ENCODE results near the gene FRAS1.
"Not testable (repeated sequence)": the region's sequence is repeated elsewhere in the genome, so short reads cannot be mapped to it uniquely, and the experiment has no call there.

Gene FRAS1

DNA sequence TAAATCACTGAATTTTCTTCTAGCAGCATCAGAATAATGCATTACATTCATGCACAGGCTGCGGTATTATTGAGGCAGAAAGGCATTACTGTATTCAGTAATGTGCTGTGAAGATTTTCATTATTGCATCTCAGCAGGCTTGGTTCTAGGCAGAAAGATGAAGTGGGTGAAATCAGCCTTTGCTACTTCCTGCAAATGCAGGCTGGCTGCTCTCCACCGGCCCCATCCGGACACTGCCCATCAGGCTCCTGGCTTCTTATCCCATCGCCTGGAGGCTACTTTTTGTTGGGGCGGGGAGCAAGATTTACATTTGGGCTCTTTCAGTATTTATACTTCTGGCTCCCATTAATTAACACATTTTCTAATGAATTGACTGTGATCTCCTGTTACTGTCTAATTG lies 117.8 kb downstream of the FRAS1 start:
- no peak for DNase-seq

DNA sequence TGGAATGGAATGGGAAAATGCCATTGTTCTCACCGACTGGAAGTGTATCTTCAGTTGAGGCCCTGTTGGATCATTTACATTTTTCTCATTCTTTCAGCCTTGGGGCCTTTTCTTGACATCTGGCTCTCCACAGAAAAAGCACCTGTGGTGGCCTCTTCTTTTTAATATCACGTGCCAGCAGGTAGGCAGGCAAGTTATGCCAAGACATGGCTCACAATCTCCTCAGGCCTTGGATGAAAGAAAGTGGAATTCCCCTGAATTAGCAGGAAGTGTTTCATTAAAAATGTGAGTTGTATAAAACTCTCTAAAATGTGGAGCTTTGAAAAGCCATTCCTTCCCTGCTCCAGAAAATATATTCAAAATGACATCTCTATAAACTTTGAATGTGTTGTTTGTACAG lies 122.1 kb downstream of the FRAS1 start:
- DNase-seq = no peak

DNA sequence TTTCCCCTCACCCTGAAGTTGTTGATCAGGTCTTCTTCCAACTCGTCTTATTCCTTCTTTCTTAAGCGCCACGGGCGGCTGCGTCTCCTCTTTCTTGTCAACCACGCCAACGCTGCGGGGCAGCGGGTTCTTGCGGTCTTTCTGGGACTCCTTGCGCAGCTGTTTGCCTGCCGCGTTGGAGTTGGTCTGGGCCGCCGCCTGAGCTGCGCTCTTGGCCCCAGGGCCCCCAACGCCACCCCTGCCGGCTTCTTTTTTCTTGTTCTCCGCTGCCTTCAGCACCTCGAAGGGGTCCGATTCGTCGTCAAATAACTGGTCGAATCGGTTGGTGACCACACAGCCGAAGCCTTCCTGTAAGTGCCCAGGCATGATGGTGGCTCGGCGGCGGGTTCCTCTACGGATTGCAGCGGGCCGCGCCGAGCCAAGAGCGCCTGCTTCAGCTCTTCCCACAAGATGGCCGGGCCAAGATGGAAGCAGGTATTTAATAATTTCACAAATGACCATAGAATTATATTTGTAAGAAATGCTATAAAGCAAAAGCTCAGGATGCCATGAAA lies 124.6 kb downstream of the FRAS1 start:
- not testable (repeated sequence) for DNase-seq

- no peak for DNase-seq
Measured at GRCh38 chr4:78184584-78184983, 127.5 kb downstream of the FRAS1 start.

DNA sequence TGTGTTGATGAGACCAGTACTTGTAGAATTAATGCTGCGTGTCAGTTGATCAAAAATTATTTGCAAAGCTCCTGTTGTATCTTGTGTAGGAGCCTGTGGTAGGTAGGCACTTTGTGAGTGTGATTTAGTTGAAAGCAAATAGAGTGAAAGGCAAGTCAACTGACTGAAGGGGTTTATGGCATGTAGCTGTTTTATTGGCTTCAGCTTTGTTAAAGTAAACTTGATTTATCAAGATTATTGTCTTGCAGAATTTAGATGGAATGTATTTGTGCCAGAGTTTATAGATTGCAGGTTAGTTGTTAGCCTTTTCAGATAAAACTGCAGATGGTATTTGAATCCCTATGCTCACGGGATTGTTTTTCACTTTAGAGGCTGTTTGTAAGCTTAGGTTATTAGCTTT lies 128.0 kb downstream of the FRAS1 start:
- no peak for DNase-seq

GRCh38 chr4:78186597-78187543 lies 129.7 kb downstream of the FRAS1 start:
- DNase-seq = no peak

- DNase-seq = no peak
Measured at GRCh38 chr4:78190068-78190467, 132.9 kb downstream of the FRAS1 start.

DNA sequence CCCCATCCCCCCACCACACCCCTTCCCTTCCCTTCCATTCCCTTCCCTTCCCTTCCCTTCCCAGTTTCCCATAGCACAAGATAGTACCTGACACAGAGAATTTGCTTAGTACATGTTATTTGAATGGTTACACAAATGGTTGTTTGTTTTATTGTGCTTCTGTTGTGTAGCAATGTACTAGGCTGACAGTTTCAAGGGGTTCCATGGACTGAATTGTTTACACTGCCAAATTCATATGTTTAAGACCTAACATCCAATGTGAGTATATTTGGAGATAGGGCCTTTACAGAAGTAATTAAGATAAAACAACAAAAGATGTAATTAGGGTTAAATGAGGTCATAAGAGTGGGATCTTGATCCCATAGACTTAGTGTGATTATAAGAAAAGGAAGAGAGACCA lies 133.5 kb downstream of the FRAS1 start:
- no peak for DNase-seq

- no peak for DNase-seq
Measured at GRCh38 chr4:78197947-78198346, 140.8 kb downstream of the FRAS1 start.

DNA sequence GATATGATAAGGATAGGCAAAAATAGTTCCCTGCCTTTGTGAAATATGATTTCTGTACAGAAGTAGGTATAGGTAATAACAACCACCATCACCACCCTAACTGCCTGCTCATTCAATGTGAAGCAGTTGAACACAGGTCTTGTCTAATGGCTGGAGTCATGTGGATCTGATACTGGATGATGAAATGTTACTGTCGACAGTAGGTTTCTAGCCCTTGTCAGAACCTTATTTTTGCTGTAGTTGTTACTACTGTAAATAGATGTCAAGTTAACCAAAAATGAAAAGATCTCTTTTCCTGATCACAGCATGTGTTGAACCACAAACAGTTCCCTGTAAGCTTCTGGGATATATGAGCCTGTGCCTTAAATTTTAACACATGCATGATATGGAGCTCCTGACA lies 142.9 kb downstream of the FRAS1 start:
- no peak for DNase-seq

- no peak for DNase-seq
Measured at GRCh38 chr4:78200949-78201348, 143.8 kb downstream of the FRAS1 start.

- no peak for DNase-seq
Measured at GRCh38 chr4:78204176-78204575, 147.1 kb downstream of the FRAS1 start.

GRCh38 chr4:78205591-78205990 lies 148.5 kb downstream of the FRAS1 start:
- DNase-seq = no peak

- DNase-seq = no peak
Measured at GRCh38 chr4:78207541-78207940, 150.4 kb downstream of the FRAS1 start.

DNA sequence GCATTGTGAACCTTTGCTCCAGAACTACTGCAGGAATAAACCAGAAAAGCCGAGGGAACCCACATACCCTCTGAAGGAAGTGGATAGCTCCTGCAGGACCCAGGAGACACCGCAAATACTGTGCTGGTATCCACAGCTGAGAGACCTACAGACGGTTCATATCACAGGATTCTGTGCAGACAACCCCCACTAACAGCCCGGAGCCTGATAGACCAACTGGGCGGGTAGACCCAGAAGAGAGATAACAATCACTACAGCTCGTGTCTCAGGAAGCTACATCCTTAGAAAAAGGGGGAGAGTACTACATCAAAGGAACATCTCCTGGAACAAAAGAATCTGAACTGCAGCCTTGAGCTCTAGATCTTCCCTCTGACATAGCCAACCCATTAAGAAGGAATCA lies 150.8 kb downstream of the FRAS1 start:
- DNase-seq = no peak

DNA sequence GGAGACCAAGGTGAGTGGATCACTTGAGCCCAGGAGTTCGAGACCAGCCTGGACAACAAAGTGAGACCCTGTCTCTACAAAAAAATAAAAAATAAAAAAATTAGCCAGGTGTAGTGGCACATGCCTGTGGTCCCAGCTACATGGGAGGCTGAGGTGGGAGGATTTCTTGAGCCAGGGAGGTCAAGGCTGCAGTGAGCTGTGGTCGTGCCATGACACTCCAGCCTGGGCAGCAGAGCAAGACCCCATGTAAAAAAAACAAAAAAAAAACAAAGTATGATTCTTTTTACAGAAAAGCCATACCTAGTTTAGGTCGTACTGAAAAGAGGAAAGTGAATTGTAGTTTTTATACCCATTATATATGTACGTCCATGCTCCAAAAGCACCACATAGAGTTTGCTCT lies 151.8 kb downstream of the FRAS1 start:
- DNase-seq = not testable (repeated sequence)

DNA sequence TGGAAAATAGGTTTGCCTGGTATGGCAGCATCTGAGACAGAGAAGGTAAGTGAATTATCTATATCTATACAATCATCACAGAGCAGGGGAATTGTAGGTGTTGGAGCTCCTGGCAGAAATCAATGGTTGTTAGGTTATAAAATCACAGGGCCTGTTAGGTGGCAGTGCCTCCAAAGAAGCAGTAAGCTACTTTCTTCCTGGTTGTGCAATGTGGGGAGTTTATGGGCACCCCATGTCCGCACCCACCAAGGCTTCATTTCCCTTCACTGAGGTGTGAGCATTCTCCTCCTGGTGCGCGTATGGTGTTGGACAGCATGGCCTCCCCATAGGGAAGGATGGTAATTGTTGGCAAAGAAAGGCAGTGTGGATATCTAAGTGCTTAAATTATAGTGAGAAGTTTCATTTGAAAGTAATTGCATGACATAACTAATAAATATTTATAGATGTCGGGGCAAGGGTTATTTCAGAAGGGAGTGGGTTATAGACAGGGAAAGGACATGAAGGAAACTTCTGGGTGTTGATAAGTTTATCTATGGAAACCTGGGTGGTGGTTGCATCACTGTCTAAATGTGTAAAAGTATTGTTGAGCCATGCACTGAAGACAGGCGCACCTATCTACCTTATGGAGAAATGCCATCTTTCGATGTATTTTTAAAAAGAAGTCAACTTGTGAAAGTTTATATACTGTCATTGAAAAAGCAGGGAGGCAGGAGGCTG lies 153.7 kb downstream of the FRAS1 start:
- DNase-seq = no peak

GRCh38 chr4:78213218-78213617 lies 156.1 kb downstream of the FRAS1 start:
- DNase-seq = no peak

- DNase-seq = no peak
Measured at GRCh38 chr4:78214078-78214477, 157.0 kb downstream of the FRAS1 start.

DNA sequence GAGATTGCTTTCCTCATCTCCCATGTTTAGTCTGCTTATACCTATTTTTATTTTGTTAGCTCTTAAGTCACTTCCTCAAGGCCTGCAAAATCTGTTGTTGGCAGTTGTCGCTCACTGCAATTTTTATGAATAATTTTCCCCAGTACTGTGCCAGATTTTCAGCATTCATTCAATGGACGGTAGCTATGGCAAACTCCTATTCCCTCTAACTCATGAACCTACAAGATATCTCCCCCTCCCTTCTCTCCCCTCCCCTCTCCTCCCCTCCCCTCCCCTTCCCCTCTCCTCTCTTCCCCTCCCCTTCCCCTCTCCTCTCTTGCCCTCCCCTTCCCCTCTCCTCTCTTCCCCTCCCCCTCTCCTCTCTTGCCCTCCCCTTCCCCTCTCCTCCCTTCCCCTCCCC lies 160.4 kb downstream of the FRAS1 start:
- DNase-seq = no peak

GRCh38 chr4:78218260-78218659 lies 161.1 kb downstream of the FRAS1 start:
- no peak for DNase-seq

DNA sequence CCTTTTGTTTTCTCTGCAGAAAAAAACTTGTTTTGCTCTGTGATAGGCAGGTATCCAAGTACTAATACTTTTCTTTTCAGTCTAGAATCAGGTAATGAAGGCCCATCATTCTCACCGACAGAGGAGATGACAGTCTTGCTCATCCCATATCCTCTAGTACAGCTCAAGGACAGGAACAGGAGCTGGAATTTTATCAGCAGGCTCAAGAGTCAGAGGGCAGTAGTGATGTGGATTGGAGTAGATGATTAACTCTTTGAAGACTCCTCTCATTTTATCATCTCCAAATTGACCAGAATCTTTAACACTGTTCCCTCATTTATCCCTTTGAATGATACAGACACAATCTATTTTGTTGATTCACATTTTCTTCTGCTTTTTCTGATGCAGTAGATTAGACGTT lies 162.7 kb downstream of the FRAS1 start:
- DNase-seq = no peak

DNA sequence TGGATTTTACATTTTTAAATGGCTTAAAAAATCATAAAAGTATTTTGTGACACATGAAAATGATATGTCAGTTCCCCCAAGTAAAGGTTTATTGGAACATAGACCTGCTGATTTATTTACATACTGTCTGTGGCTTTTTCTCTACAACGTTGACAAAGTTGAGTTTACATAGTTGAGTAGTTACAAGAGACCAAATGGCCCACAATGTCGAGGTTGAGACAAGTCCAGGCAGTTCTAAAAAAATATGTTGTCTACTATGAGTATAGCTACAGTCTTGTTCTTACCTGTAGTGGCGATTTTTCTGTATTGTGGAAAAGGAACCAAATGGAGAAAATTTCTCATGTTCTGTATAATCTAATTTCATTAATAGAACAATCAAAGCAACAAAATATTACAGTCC lies 163.2 kb downstream of the FRAS1 start:
- no peak for DNase-seq

Data from EL (cell line).